GM23248 (cell line): ENCODE measurements around the gene ULK4. TPM values are rescaled to one million over a fixed set of nuclear protein-coding genes. Genes with fewer than 3 reads are reported as not detected.
A peak's percentile ranks its signal among the peaks of the same experiment; 100 is the strongest.

Experiments
- DNase-seq: peaks from one replicate; pipeline ENCODE4 v3.0.0-alpha.2; 2015
- H2AFZ ChIP-seq: fragments of 200-600 bp; sonication (generic); 2 replicates; pipeline ENCODE4 v1.6.1; 2016; ENCODE audit warnings: antibody characterized with exemption
- H3F3A ChIP-seq: fragments of 200-600 bp; sonication (generic); 2 replicates; pipeline ENCODE4 v1.6.1; 2016; ENCODE audit warnings: mild to moderate bottlenecking, antibody characterized with exemption, mixed run types; ENCODE audit not compliant: insufficient read depth
- H3K27ac ChIP-seq: fragments of 200-600 bp; sonication (generic); 2 replicates; pipeline ENCODE4 v1.5.1; 2016; ENCODE audit warnings: mild to moderate bottlenecking
- H3K27me3 ChIP-seq: fragments of 200-600 bp; sonication (generic); replicated peaks from 2 replicates; pipeline ENCODE4 v1.6.1; 2016; ENCODE audit warnings: mild to moderate bottlenecking; ENCODE audit not compliant: insufficient read depth
- H3K36me3 ChIP-seq: fragments of 200-600 bp; sonication (generic); 2 replicates; pipeline ENCODE4 v1.6.1; 2016; ENCODE audit warnings: low read depth, mild to moderate bottlenecking
- H3K4me1 ChIP-seq: fragments of 200-600 bp; sonication (generic); 2 replicates; pipeline ENCODE4 v1.6.1; 2016; ENCODE audit warnings: mild to moderate bottlenecking; ENCODE audit not compliant: insufficient read depth
- H3K4me2 ChIP-seq: fragments of 200-600 bp; sonication (generic); one replicate; pipeline ENCODE4 v1.6.1; 2016; ENCODE audit warnings: mild to moderate bottlenecking; ENCODE audit not compliant: unreplicated experiment
- H3K4me3 ChIP-seq: fragments of 200-600 bp; sonication (generic); 2 replicates; pipeline ENCODE4 v1.5.1; 2016; ENCODE audit warnings: mild to moderate bottlenecking
- H3K79me2 ChIP-seq: fragments of 200-600 bp; sonication (generic); 2 replicates; pipeline ENCODE4 v1.6.1; 2016; ENCODE audit warnings: mild to moderate bottlenecking; ENCODE audit not compliant: insufficient read depth
- H3K9ac ChIP-seq: fragments of 200-600 bp; sonication (generic); 2 replicates; pipeline ENCODE4 v1.6.1; 2016; ENCODE audit warnings: mild to moderate bottlenecking
- H3K9me2 ChIP-seq: fragments of 200-600 bp; sonication (generic); 2 replicates; pipeline ENCODE4 v1.6.1; 2016; ENCODE audit warnings: mixed run types, mild to moderate bottlenecking, moderate library complexity; ENCODE audit not compliant: insufficient read depth
- H3K9me3 ChIP-seq: fragments of 200-600 bp; sonication (generic); one replicate; pipeline ENCODE4 v1.6.1; 2017; ENCODE audit warnings: low read depth
- H4K20me1 ChIP-seq: fragments of 200-600 bp; sonication (generic); 2 replicates; pipeline ENCODE4 v1.6.0; 2016; ENCODE audit not compliant: insufficient read depth
- EZH2 ChIP-seq: fragments of 200-600 bp; sonication (generic); IDR thresholded peaks from 2 replicates; pipeline ENCODE4 v1.6.1; 2018; ENCODE audit warnings: antibody characterized with exemption, mild to moderate bottlenecking; ENCODE audit not compliant: insufficient read depth, poor library complexity, severe bottlenecking
- EZH2phosphoT487 ChIP-seq: fragments of 200-600 bp; sonication (generic); IDR thresholded peaks from 2 replicates; pipeline ENCODE4 v1.6.1; 2018; ENCODE audit warnings: antibody characterized with exemption, moderate library complexity, mild to moderate bottlenecking, low read depth; ENCODE audit not compliant: insufficient read depth
- WGBS, 2 experiments: methylation state at CpG; one replicate each; pipeline ENCODE4 v1.1.6; 2015 to 2017; ENCODE audit warnings: low lambda C conversion rate in 2 of 2, low coverage in 1 of 2; ENCODE audit errors: missing lambda C conversion rate in 2 of 2; 5-methylcytosine and 5-hydroxymethylcytosine counted together
- in situ Hi-C: fragments of 300-500 bp; cut with MboI; formaldehyde crosslinking; loops from 2 replicates; pipeline ENCODE4 v1.15.0; 2020
- polyA plus RNA-seq: library from polyadenylated mRNA; unstranded; fragments of >200 nt; fragmentation: Nextera tagmentation; extraction: Ambion mirVana; gene quantifications from 2 replicates; pipeline ENCODE4 v1.2.1, GENCODE V29; 2016
- total RNA-seq: library from RNA; depleted of rRNA; stranded (reverse); fragments of >200 nt; shearing (Covaris generic); gene quantifications from 2 replicates; pipeline ENCODE4 v1.2.3, GENCODE V29; 2014

ULK4 gene
- total and polyA plus RNA-seq, 2 experiments from 2014 or later, result 3.5 to 20.3 TPM

GRCh38 chr3:41241161-41241560, 720.7 kb downstream of the ULK4 start:
- H3K36me3 ChIP-seq, result peaks cover 46% of the 10 kb centered on the region
- H3K79me2 ChIP-seq, result peaks cover 18% of the 10 kb centered on the region; the same call in 1 of the 2 replicates
- no peak overlapping the region for H3K4me2 ChIP-seq
- WGBS, 2 experiments, result 88 to 89% methylated on average over 4 of the region's 4 CpGs
- in situ Hi-C loops, result no loop called here
- no peak overlapping the region for H3K27ac ChIP-seq
- no peak overlapping the region for H3K9ac ChIP-seq
- no peaks in the 10 kb centered on the region for H3K9me2 ChIP-seq
- H2AFZ ChIP-seq, result no peak overlapping the region
- no peaks in the 10 kb centered on the region for H3K9me3 ChIP-seq
- H3K27me3 ChIP-seq, result no peaks in the 10 kb centered on the region
- DNase-seq, result no peak
- TF ChIP-seq EZH2, result no peak
- no peak for TF ChIP-seq EZH2phosphoT487
- H3F3A ChIP-seq, result peaks cover 29% of the 10 kb centered on the region
- H4K20me1 ChIP-seq, result no peaks in the 10 kb centered on the region
- H3K4me3 ChIP-seq, result no peak overlapping the region
- peaks cover 11% of the 10 kb centered on the region; the same call in 1 of the 2 replicates for H3K4me1 ChIP-seq

- Histone ChIP-seq H4K20me1 (no peaks in the 10 kb centered on the region), H3K9me3 (no peaks in the 10 kb centered on the region), H3K4me3 (no peak overlapping the region), H3K79me2 (peaks cover 28% of the 10 kb centered on the region), H3K4me1 (peaks cover 17% of the 10 kb centered on the region), H3K36me3 (peaks cover 62% of the 10 kb centered on the region), H3K27me3 (no peaks in the 10 kb centered on the region), H3K9me2 (no peaks in the 10 kb centered on the region), H3K9ac (no peak overlapping the region), H2AFZ (no peak overlapping the region), H3K27ac (no peak overlapping the region), H3K4me2 (no peak overlapping the region), H3F3A (peaks cover 29% of the 10 kb centered on the region)
- peak; percentile 36 for DNase-seq
- 0 to 3% methylated on average over 2 of the region's 2 CpGs for WGBS, 2 experiments
- in situ Hi-C loops, result no loop called here
- TF ChIP-seq EZH2 (no peak), EZH2phosphoT487 (no peak)
These were observed 722.3 kb downstream of the ULK4 start for GRCh38 chr3:41239587-41239986.

GRCh38 chr3:41237907-41238306, 724.0 kb downstream of the ULK4 start:
- Histone ChIP-seq H3K27ac (no peak overlapping the region), H3K9ac (no peak overlapping the region), H3F3A (peaks cover 33% of the 10 kb centered on the region), H3K9me2 (no peaks in the 10 kb centered on the region), H3K36me3 (peaks cover 79% of the 10 kb centered on the region), H4K20me1 (no peaks in the 10 kb centered on the region), H3K79me2 (peaks cover 44% of the 10 kb centered on the region), H3K4me1 (peaks cover 21% of the 10 kb centered on the region), H3K27me3 (no peaks in the 10 kb centered on the region), H3K9me3 (no peaks in the 10 kb centered on the region), H3K4me2 (no peak overlapping the region), H2AFZ (no peak overlapping the region), H3K4me3 (no peak overlapping the region)
- WGBS, 2 experiments, result 35 to 62% methylated on average over 3 of the region's 3 CpGs
- in situ Hi-C loops, result no loop called here
- no peak for DNase-seq
- TF ChIP-seq EZH2, result no peak
- no peak for TF ChIP-seq EZH2phosphoT487

DNA sequence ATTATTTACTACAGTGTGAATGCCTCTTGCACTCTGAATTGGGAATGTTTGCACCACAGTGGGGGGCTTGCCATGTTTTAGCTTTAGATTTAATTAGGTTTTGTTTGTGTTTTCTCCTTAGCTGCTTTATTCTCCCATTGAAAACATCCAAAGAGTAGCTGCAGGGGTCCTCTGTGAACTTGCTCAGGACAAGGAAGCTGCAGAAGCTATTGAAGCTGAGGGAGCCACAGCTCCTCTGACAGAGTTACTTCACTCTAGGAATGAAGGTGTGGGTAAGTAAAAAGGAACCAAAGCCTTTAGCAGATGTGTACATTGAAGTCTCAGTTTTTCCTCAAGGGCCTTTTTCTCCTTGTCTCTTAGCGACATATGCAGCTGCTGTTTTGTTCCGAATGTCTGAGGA, 725.7 kb downstream of the ULK4 start:
- H4K20me1 ChIP-seq, result no peaks in the 10 kb centered on the region
- DNase-seq, result no peak

More for the DNA sequence above, 725.7 kb downstream of the ULK4 start:
- no peak overlapping the region for H2AFZ ChIP-seq
- peaks cover 30% of the 10 kb centered on the region for H3F3A ChIP-seq
- no peak overlapping the region for H3K9ac ChIP-seq
- no peaks in the 10 kb centered on the region for H3K9me3 ChIP-seq
- H3K4me3 ChIP-seq, result no peak overlapping the region
- peaks cover 75% of the 10 kb centered on the region for H3K36me3 ChIP-seq
- H3K9me2 ChIP-seq, result no peaks in the 10 kb centered on the region
- H3K4me1 ChIP-seq, result peaks cover 21% of the 10 kb centered on the region
- no peak overlapping the region for H3K4me2 ChIP-seq
- TF ChIP-seq EZH2phosphoT487 (no peak), EZH2 (no peak)
- peaks cover 55% of the 10 kb centered on the region for H3K79me2 ChIP-seq
- no peak overlapping the region for H3K27ac ChIP-seq
- 78 to 84% methylated on average over 2 of the region's 2 CpGs for WGBS, 2 experiments
- H3K27me3 ChIP-seq, result no peaks in the 10 kb centered on the region
- in situ Hi-C loops, result no loop called here
